Ovary (tissue), 9 donors: Measurements from ENCODE around the gene C6orf136. TPM values are rescaled to one million over a fixed set of nuclear protein-coding genes. Genes with fewer than 3 reads are reported as not detected.

Source experiments
- DNase-seq, 5 donors: peaks; one replicate each; pipeline ENCODE4 v3.0.0-alpha.2; 2019 to 2020
- H3K27ac ChIP-seq, 2 donors: fragments of 200-600 bp; one replicate each; pipeline versions ENCODE4 v1.5.1 to v1.8.0; 2019 to 2022
- H3K27me3 ChIP-seq: fragments of 200-600 bp; one replicate; pipeline ENCODE4 v1.8.0; 2022
- H3K36me3 ChIP-seq: fragments of 200-600 bp; sonication (generic); one replicate; pipeline ENCODE4 v1.5.1; 2019
- H3K4me1 ChIP-seq: one replicate; pipeline ENCODE4 v1.8.1; 2013; ENCODE audit warnings: mild to moderate bottlenecking, moderate library complexity; ENCODE audit not compliant: insufficient read depth
- H3K4me3 ChIP-seq: fragments of 200-600 bp; sonication (generic); one replicate; pipeline ENCODE4 v1.5.1; 2017
- H3K9me3 ChIP-seq, 2 donors: fragments of 200-600 bp in 1 of 2; sonication (generic) in 1 of 2; one replicate each; pipeline versions ENCODE4 v1.5.1 to v1.8.1; 2013 to 2019; ENCODE audit warnings: mild to moderate bottlenecking in 1 of 2, moderate library complexity in 1 of 2
- EP300 ChIP-seq: sonication (generic); formaldehyde crosslinking; IDR thresholded peaks from one replicate; pipeline ENCODE4 v1.6.1; 2017; ENCODE audit warnings: antibody characterized with exemption
- POLR2A ChIP-seq: fragments of 450-650 bp; IDR thresholded peaks from one replicate; pipeline ENCODE4 v1.6.1; 2017; ENCODE audit warnings: antibody characterized with exemption, mild to moderate bottlenecking, moderate library complexity
- WGBS, 3 donors: extraction: QIAGEN DNeasy Blood & Tissue Kit in 1 of 3; methylation state at CpG; one replicate each; pipeline versions ENCODE4 v1.1.5 to v1.1.7; 2013 to 2017; 5-methylcytosine and 5-hydroxymethylcytosine counted together
- intact Hi-C, 4 donors: fragments of 100-400 bp; cut with DNase I; formaldehyde crosslinking; loops; one replicate each; pipeline versions ENCODE4 v1.11.0 to v1.15.1; 2022 to 2023
- polyA plus RNA-seq, 2 donors: library from polyadenylated mRNA; stranded (reverse); fragments of 200-250 nt in 1 of 2; fragments of 350-450 nt in 1 of 2; fragmentation: Illumina TruSeq in 1 of 2; extraction: RNeasy Lipid Tissue Mini Kit (QIAGEN cat#74804) in 1 of 2; gene quantifications; one replicate each; pipeline ENCODE4 v1.2.3, GENCODE V29; 2013 to 2014
- total RNA-seq, 7 donors: library from RNA; depleted of rRNA in 2 of 7; stranded (reverse); fragments of >200 nt in 2 of 7; fragmentation: NEBNext Ultra II Directional in 3 of 7; extraction: Animal tissue kit (Norgen Biotek cat#: 25700) in 3 of 7; gene quantifications; one replicate each; pipeline versions ENCODE4 v1.1.0 to v1.2.4, GENCODE V29; 2016 to 2023
- TF ChIP-seq, protein P1 (sequence below), 3 donors: fragments of 450-650 bp in 2 of 3; fragments of 200-600 bp in 1 of 3; IDR thresholded peaks; one replicate each; pipeline versions ENCODE4 v1.5.1 to v1.8.0; 2016 to 2022; ENCODE audit warnings: antibody characterized with exemption in 3 of 3, mild to moderate bottlenecking in 1 of 3
- donor health status: DM: no; HTN: no; CAD: no; lungs with moderate emphysema.
- donor health status: DM: no; HTN: no; CAD: no.
- donor health status: Bipolar disorder and iron deficiency.
- donor health status: DM: yes; HTN: yes; CAD: no.
- donor health status: DM: no; HTN: no; CAD: no.
- donor health status: DM: yes; HTN: yes; CAD: no.

Gene C6orf136
- total and polyA plus RNA-seq, 9 donors: 6.0 to 20.0 (median 12.8) TPM

GRCh38 chr6:30610065-30610464 lies 36.9 kb upstream of the C6orf136 start:
- no peak for DNase-seq
- H3K27ac ChIP-seq: no peak overlapping the region

DNA sequence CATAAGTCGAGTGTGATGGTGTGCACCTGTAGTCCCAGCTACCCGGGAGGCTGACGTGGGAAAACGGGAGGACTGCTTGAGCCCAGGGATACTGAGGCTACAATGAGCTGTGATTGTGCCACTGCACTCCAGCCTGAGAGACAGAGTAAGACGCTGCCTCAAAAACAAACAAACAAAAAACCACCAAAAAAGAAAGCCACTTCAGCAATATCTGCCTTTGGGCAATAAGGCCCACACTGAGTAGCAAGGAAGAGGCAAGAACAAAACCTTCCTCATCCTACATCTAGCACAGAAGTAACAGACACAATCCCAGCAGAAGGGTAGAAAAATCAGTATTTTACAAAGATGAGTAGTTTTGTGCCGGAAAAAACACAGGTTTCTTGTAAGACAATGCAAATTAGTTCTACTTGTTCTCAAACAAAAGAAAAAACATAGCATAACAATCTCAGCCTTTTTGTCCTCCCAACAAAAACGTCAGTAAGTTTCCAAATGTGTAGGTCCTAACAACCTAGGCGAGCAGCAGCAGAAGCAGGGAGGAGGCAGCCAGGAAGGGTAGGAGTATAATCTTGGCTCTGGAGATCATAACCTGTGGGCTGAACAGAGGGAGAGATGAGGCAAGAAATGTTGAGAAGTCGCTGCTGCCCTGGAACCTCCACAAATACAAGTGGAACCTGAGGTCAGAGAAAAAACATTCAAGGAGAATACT lies 35.6 kb upstream of the C6orf136 start:
- no peaks in the 10 kb centered on the region for H3K27me3 ChIP-seq
- TF ChIP-seq, protein P1, sequence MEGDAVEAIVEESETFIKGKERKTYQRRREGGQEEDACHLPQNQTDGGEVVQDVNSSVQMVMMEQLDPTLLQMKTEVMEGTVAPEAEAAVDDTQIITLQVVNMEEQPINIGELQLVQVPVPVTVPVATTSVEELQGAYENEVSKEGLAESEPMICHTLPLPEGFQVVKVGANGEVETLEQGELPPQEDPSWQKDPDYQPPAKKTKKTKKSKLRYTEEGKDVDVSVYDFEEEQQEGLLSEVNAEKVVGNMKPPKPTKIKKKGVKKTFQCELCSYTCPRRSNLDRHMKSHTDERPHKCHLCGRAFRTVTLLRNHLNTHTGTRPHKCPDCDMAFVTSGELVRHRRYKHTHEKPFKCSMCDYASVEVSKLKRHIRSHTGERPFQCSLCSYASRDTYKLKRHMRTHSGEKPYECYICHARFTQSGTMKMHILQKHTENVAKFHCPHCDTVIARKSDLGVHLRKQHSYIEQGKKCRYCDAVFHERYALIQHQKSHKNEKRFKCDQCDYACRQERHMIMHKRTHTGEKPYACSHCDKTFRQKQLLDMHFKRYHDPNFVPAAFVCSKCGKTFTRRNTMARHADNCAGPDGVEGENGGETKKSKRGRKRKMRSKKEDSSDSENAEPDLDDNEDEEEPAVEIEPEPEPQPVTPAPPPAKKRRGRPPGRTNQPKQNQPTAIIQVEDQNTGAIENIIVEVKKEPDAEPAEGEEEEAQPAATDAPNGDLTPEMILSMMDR (IDR thresholded peaks at IDR 0.05): no peak
- no peak for TF ChIP-seq EP300
- TF ChIP-seq POLR2A: no peak
- 30 to 39% (median 32%) methylated on average over 9 of the region's 9 CpGs for WGBS, 3 donors
- peaks cover 10% of the 10 kb centered on the region for H3K4me1 ChIP-seq
- H3K36me3 ChIP-seq: no peaks in the 10 kb centered on the region
- H3K9me3 ChIP-seq: no peaks in the 10 kb centered on the region
- H3K27ac ChIP-seq: no peak overlapping the region
- no peak for DNase-seq
- H3K4me3 ChIP-seq: no peak overlapping the region
- intact Hi-C loops: no loop called here

More at GRCh38 chr6:30610065-30610464, 36.9 kb upstream of the C6orf136 start:
- WGBS, 3 donors: 69 to 76% (median 70%) methylated on average over 4 of the region's 4 CpGs
- Histone ChIP-seq H3K9me3 (no peaks in the 10 kb centered on the region), H3K27me3 (no peaks in the 10 kb centered on the region), H3K4me3 (no peak overlapping the region), H3K4me1 (peaks cover 10% of the 10 kb centered on the region), H3K36me3 (no peaks in the 10 kb centered on the region)
- intact Hi-C loops: no loop called here
- TF ChIP-seq, protein P1 (IDR thresholded peaks at IDR 0.05): no peak
- TF ChIP-seq EP300: no peak
- no peak for TF ChIP-seq POLR2A

DNA sequence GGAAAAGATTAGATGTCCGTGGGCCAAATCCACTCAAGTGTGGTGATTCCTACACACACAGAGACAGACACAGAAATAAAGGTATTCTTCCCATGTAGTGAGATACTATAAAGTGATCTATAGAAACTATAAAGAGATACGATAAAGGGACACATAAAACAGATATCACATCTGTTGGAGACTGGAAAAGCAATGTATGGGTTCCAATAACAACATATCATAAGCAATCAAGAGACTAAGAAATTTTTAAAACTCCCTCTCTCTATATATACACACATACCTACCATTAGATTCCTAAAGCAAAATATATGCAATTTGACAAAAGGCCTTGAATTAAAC lies 35.1 kb upstream of the C6orf136 start:
- WGBS, 3 donors: 27 to 35% (median 32%) methylated on average over 2 of the region's 2 CpGs

DNA sequence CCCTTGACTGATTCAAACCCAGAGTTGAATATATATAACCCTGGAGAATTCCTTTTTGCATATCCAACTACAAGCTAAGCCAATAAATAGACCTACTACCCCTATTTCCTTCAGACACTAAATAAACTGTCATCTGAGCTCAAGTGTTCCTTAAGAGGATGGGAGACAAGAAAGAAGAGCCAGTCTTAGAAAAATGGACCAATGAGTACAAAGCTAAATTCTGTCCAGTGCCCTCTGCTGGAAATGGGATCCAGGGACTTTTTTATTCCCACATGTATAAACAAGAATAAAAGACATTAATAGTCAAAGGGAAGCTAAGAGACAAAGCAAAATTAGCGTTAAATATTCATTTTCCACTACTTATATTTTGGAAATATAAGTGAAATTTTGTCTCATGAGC lies 34.7 kb upstream of the C6orf136 start:
- peaks cover 10% of the 10 kb centered on the region for H3K4me1 ChIP-seq
- intact Hi-C loops: no loop called here
- H3K27me3 ChIP-seq: no peaks in the 10 kb centered on the region
- H3K4me3 ChIP-seq: no peak overlapping the region
- no peak overlapping the region for H3K27ac ChIP-seq
- 40 to 51% (median 51%) methylated on average over 1 of the region's 1 CpG for WGBS, 3 donors
- TF ChIP-seq POLR2A: no peak
- TF ChIP-seq, protein P1 (IDR thresholded peaks at IDR 0.05): peak in 1 of 3 donors; percentile 32
- TF ChIP-seq EP300: no peak
- H3K36me3 ChIP-seq: no peaks in the 10 kb centered on the region
- H3K9me3 ChIP-seq: no peaks in the 10 kb centered on the region
- no peak for DNase-seq

More for the DNA sequence above, 35.1 kb upstream of the C6orf136 start:
- no peaks in the 10 kb centered on the region for H3K9me3 ChIP-seq
- no peaks in the 10 kb centered on the region for H3K27me3 ChIP-seq
- H3K36me3 ChIP-seq: no peaks in the 10 kb centered on the region
- TF ChIP-seq EP300 (no peak), POLR2A (no peak)
- TF ChIP-seq, protein P1 (IDR thresholded peaks at IDR 0.05): no peak
- H3K4me3 ChIP-seq: no peak overlapping the region
- no peak overlapping the region for H3K27ac ChIP-seq
- DNase-seq: no peak
- intact Hi-C loops: no loop called here
- H3K4me1 ChIP-seq: peaks cover 10% of the 10 kb centered on the region
